ENCODE data around the gene CSHL1.
"Not testable (repeated sequence)": the region's sequence is repeated elsewhere in the genome, so short reads cannot be mapped to it uniquely, and the experiment has no call there.

Gene CSHL1

GRCh38 chr17:63892316-63893037, 18.6 kb downstream of the CSHL1 start:
- not testable (repeated sequence) for DNase-seq (ENCODE audit: extremely low read depth in 1 of 2, low read depth in 1 of 2)

GRCh38 chr17:63889026-63889848, 21.8 kb downstream of the CSHL1 start:
- not testable (repeated sequence) for DNase-seq (ENCODE audit: extremely low read depth in 1 of 2, low read depth in 1 of 2)

GRCh38 chr17:63885119-63885518, 25.9 kb downstream of the CSHL1 start:
- DNase-seq (ENCODE audit: extremely low read depth in 1 of 2, low read depth in 1 of 2), result not testable (repeated sequence)

GRCh38 chr17:63882626-63883126, 28.4 kb downstream of the CSHL1 start:
- DNase-seq (ENCODE audit: extremely low read depth in 1 of 2, low read depth in 1 of 2), result not testable (repeated sequence)

- peak in 1 of 2 donors; percentile 28 for DNase-seq (ENCODE audit: extremely low read depth in 1 of 2, low read depth in 1 of 2)
These were observed 29.0 kb downstream of the CSHL1 start, which contains the start of gene GH2 for GRCh38 chr17:63881935-63882601. Gene GH2 (minus strand): TSS chr17:63881944. CDS start chr17:63881801, 143 bp downstream.

- not testable (repeated sequence) for DNase-seq (ENCODE audit: extremely low read depth in 1 of 2, low read depth in 1 of 2)
These were observed 29.7 kb downstream of the CSHL1 start for GRCh38 chr17:63881337-63881736.

- DNase-seq (ENCODE audit: extremely low read depth in 1 of 2, low read depth in 1 of 2), result no peak
These were observed 30.4 kb downstream of the CSHL1 start for GRCh38 chr17:63880706-63881105.

GRCh38 chr17:63878413-63878812, 32.6 kb downstream of the CSHL1 start:
- not testable (repeated sequence) for DNase-seq (ENCODE audit: extremely low read depth in 1 of 2, low read depth in 1 of 2)

GRCh38 chr17:63874693-63875092, 36.4 kb downstream of the CSHL1 start:
- not testable (repeated sequence) for DNase-seq (ENCODE audit: extremely low read depth in 1 of 2, low read depth in 1 of 2)

GRCh38 chr17:63874061-63874626, 36.9 kb downstream of the CSHL1 start:
- DNase-seq (ENCODE audit: extremely low read depth in 1 of 2, low read depth in 1 of 2), result not testable (repeated sequence)

- DNase-seq (ENCODE audit: extremely low read depth in 1 of 2, low read depth in 1 of 2), result not testable (repeated sequence)
These were observed 37.5 kb downstream of the CSHL1 start, which contains the start of gene CSH2 for GRCh38 chr17:63873577-63873976. Gene CSH2 (minus strand): TSS chr17:63873677. CDS start chr17:63873614, 63 bp downstream.

- not testable (repeated sequence) for DNase-seq (ENCODE audit: extremely low read depth in 1 of 2, low read depth in 1 of 2)
These were observed 39.3 kb downstream of the CSHL1 start for GRCh38 chr17:63871646-63872365.

GRCh38 chr17:63870292-63870665, 40.8 kb downstream of the CSHL1 start:
- not testable (repeated sequence) for DNase-seq (ENCODE audit: extremely low read depth in 1 of 2, low read depth in 1 of 2)

- not testable (repeated sequence) for DNase-seq (ENCODE audit: extremely low read depth in 1 of 2, low read depth in 1 of 2)
These were observed 41.4 kb downstream of the CSHL1 start for GRCh38 chr17:63869491-63870291.

GRCh38 chr17:63866625-63867024, 44.4 kb downstream of the CSHL1 start:
- not testable (repeated sequence) for DNase-seq (ENCODE audit: extremely low read depth in 1 of 2, low read depth in 1 of 2)

All from activated CD8-positive, alpha-beta memory T cell treated with anti-CD3 and anti-CD28 coated beads for 1 hour (primary cell).